ENCODE measurements around the gene EFCAB11.
A peak's percentile ranks its signal among the peaks of the same experiment; 100 is the strongest.

Gene EFCAB11

GRCh38 chr14:89958966-89959365 lies 4.4 kb upstream of the EFCAB11 start:
- no peak overlapping the region for H3K4me3 ChIP-seq (ENCODE audit: low read depth, low read length)
- no peak for DNase-seq (ENCODE audit: low read depth)

DNA sequence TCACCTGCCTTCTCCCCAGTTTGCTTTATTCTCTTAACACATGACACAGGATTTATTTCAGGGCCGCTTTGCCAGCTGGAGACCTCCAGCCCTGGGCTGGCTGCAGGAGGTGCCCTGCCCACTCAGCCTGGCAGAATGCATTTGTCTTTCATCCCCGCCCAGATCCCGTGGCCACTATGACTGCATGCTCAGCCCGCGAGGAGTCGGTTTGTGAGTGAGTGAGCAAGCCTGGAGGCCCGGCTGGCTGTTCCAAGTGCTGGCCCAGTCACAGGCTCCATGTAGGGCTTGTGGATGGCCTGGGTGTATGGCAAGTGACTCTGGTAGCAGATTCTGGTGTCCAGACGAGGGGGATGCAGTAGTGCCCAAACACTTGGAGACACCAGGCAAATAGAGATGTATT lies 3.3 kb upstream of the EFCAB11 start:
- no peak for DNase-seq (ENCODE audit: low read depth)
- H3K4me3 ChIP-seq (ENCODE audit: low read depth, low read length) = no peak overlapping the region

- no peak for DNase-seq (ENCODE audit: low read depth)
- no peak overlapping the region for H3K4me3 ChIP-seq (ENCODE audit: low read depth, low read length)
Observed at GRCh38 chr14:89957376-89957775, 2.8 kb upstream of the EFCAB11 start.

GRCh38 chr14:89956661-89957009 lies 2.1 kb upstream of the EFCAB11 start:
- peak overlapping the region; percentile 82 for H3K4me3 ChIP-seq (ENCODE audit: low read depth, low read length)
- no peak for DNase-seq (ENCODE audit: low read depth)

DNA sequence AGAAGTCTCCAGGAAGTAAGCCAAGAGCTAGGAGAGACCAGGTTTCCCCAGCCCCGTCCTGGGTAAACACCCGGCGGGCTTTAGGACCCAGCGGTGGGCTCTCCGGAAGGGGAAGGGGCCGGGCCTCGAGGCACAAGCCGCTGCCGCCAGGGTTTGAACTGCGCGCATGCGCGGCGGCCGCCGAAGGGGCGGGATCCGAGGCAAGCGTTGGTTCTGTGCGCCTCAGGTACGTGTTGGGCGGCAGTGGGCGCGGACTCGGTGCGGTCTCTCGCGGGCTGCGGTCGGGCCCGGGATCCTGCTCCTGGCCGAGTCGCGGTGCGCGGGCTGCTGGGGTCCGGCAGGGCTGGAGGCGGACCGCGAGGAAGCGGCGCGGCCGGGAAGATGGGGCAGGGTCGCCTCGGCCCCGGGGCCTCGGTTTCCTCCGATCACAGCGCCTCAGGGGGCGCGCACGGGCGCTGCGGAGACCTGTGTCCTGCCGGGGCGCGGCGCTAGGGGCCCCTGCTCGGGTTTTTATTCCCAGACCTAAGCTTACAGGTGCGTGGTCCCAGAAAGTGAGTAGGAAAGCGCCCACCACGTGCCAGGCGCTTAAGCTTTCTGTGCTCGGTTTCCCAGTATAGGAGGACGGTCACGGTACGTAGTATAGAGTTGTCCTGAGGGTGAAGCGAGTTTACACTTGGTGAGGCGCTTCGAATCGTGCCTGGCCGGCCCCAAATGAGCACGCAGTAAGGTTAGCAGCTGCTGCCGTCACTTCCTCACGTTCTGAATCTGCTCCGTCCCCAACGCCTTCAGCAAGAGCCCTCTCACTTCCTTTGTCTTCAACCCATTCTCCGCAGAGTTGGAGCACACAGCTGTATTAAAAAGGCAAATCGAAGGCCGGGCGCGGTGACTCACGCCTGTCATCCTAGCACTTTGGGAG lies 1.5 kb upstream of the EFCAB11 start, which contains the start of gene TDP1:
TDP1 (plus strand) TSS at position 183 of the 916 bp plus-strand sequence. CDS start 7,188 bp downstream, outside the sequence.
- peak within 1 kb of the TSS; percentile 82 for H3K4me3 ChIP-seq (ENCODE audit: low read depth, low read length)
- peak; percentile 79 for DNase-seq (ENCODE audit: low read depth)

DNA sequence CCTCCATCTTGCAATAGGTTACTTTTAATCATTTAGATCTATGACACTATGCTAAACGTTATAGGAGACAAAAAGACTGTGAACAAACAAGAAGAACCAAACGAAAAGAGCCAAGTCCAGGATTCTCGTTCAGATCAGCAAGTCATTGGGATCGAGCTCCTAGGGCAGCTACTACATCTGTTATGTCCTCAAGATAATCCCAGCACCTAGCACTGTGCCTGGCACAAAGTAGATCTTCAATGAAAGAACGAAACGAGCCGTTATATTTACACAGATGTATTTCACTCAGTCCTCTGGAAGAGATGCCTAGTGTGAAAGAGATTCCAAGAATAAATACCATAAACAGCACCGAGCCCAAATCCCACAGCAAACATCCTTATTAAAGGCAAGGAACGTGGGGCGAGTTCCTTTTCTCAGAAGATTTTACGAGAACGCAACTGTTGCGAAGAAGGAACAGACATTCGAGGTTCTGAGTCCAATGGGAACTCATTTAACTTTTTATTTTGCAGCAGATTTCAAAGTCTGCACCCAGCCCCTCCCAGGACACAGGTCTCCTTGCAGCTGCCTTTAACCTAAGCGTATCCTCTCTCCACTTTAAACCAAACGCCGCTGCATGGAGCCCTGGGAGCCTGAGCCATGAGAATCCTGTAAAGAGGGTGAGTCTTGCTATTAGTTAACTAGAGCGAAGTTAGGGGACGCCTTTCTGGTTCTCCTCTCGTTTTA lies 653 bp upstream of the EFCAB11 start:
- peak overlapping the region; percentile 82 for H3K4me3 ChIP-seq (ENCODE audit: low read depth, low read length)

DNA sequence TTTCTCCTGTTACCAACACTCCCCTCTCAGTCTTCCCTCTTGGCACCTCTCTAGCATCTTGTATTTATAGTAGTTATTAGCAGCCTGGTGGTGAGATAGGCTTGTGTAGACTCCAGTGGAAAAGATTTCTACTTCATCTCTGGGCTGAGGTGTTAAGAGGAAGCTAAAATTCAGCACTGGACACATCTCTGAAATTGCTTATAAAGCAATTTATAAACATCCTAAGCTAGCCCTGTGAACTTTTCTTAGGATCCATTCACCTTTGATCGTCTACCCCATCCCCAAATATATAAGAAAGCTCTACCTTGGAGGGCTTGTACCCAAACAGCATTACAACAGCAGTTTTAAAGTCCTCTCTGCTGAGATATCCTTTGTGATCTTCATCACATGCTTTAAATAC lies 928 bp downstream of the EFCAB11 start:
- no peak overlapping the region for H3K4me3 ChIP-seq (ENCODE audit: low read depth, low read length)
- DNase-seq (ENCODE audit: low read depth) = no peak

More for the DNA sequence above, 653 bp upstream of the EFCAB11 start:
- no peak for DNase-seq (ENCODE audit: low read depth)

- no peak overlapping the region for H3K4me3 ChIP-seq (ENCODE audit: low read depth, low read length)
- no peak for DNase-seq (ENCODE audit: low read depth)
Observed at GRCh38 chr14:89952576-89952975, 2.0 kb downstream of the EFCAB11 start.

DNA sequence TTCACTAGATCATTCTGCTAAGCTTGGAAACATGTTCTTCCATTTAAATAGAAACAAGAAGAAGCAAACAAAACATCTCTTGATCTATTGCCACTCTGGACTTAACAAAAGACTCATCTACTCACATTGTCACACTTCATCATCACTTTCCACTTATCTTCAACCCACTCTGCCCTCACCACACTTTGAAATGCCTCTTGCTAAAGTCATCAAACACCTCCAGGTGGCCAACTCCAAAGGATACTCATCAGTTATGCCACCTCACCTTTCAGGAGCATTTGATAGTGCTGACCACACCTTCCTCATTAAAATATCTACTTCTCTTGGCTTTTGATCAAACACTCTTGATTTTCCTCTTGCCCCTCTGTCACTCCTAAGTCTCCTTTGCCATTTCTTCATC lies 7.2 kb downstream of the EFCAB11 start:
- H3K4me3 ChIP-seq (ENCODE audit: low read depth, low read length) = no peak overlapping the region

DNA sequence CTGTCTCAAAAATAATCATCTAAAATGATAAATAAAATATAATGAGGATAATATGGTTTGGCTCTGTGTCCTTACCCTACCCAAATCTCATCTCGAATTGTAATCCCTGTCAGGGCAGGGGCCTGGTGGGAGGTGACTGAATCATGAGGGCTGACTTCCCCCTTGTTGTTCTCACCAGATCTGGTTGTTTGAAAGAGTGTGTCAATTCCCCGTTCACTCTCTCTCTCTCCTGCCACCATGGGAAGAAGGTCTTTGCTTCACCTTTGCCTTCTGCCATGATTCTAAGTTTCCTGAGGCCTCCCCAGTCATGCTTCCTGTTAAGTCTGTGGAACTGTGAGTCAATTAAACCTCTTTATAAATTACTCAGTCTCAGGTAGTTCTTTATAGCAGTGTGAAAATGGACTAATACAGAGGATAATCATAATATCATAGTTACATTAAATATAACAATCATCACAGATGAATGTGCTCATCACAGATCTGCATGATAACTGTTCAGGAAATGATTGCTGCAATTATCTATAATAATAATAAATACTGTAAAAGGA lies 12.6 kb downstream of the EFCAB11 start:
- H3K4me3 ChIP-seq (ENCODE audit: low read depth, low read length) = no peak overlapping the region
- no peak for DNase-seq (ENCODE audit: low read depth)

More for the DNA sequence above, 7.2 kb downstream of the EFCAB11 start:
- DNase-seq (ENCODE audit: low read depth) = no peak

GRCh38 chr14:89936654-89937185 lies 17.8 kb downstream of the EFCAB11 start:
- H3K4me3 ChIP-seq (ENCODE audit: low read depth, low read length) = no peak overlapping the region
- DNase-seq (ENCODE audit: low read depth) = no peak

GRCh38 chr14:89933002-89933401 lies 21.5 kb downstream of the EFCAB11 start:
- no peak for DNase-seq (ENCODE audit: low read depth)
- no peak overlapping the region for H3K4me3 ChIP-seq (ENCODE audit: low read depth, low read length)

- no peak for DNase-seq (ENCODE audit: low read depth)
- no peak overlapping the region for H3K4me3 ChIP-seq (ENCODE audit: low read depth, low read length)
Observed at GRCh38 chr14:89927186-89927865, 27.2 kb downstream of the EFCAB11 start.

DNA sequence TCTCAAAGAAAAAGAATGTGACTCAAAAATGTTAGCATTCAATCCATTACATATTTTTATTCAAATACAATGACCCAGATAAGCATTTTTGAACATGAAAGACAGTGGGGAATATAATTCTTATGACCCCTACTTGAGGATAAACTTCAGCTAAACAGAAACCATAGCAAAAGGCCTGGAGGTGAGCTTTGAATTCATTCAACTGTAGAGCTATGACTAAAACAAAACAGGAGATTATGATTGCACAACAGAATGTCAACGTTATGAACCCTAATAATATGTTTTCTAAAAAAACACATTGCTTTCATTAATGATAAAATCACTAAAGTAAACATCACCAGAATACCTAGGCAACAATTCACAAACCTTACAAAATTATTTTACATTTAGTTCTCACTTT lies 27.8 kb downstream of the EFCAB11 start:
- no peak for DNase-seq (ENCODE audit: low read depth)
- no peak overlapping the region for H3K4me3 ChIP-seq (ENCODE audit: low read depth, low read length)

DNA sequence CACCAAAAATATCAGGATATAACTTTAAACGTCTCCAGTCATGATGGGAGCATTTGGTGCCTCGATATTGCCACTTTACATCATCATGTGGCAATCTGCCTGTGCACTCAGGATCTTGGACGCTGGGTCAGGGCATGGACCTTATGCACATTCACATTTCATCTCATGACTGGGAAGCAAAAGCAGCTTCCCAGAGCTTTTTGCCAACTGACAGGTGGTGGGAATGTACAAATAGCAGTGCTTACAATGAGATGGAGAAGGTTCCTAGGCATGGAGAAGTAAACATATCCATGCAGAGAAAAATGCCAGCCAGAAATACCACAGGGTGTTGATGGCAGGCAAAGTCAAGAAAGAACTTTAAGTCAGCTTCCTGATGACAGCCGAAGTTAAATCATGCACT lies 30.3 kb downstream of the EFCAB11 start:
- DNase-seq (ENCODE audit: low read depth) = no peak

GRCh38 chr14:89922031-89922907 lies 32.3 kb downstream of the EFCAB11 start:
- peak; percentile 56 for DNase-seq (ENCODE audit: low read depth)
- H3K4me3 ChIP-seq (ENCODE audit: low read depth, low read length) = no peak overlapping the region

More for the DNA sequence above, 30.3 kb downstream of the EFCAB11 start:
- H3K4me3 ChIP-seq (ENCODE audit: low read depth, low read length) = no peak overlapping the region

GRCh38 chr14:89921346-89921745 lies 33.2 kb downstream of the EFCAB11 start:
- no peak overlapping the region for H3K4me3 ChIP-seq (ENCODE audit: low read depth, low read length)
- DNase-seq (ENCODE audit: low read depth) = no peak

DNA sequence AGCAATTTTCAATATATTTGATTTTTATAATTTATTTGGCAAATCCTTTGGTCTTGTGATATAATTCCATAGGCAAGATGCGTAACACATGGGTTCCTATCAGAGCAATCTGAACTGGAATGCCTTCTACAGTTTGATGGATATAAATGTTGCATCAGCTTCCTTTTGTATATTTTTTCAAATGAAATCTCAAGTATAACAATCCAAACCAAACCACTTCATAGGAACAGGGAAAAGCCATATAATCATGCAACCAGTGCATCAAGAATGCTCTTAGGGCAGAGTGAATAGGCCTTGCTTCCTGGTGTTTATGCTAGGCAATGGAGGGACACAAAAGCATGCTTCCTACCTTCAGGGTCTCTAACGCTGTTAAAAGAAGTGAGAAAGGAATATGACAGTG lies 34.5 kb downstream of the EFCAB11 start:
- DNase-seq (ENCODE audit: low read depth) = no peak
- H3K4me3 ChIP-seq (ENCODE audit: low read depth, low read length) = no peak overlapping the region

- DNase-seq (ENCODE audit: low read depth) = no peak
- no peak overlapping the region for H3K4me3 ChIP-seq (ENCODE audit: low read depth, low read length)
Observed at GRCh38 chr14:89918721-89919120, 35.8 kb downstream of the EFCAB11 start.
